HepG2 (cell line): ENCODE data around the gene CUTC. TPM values are rescaled to one million over a fixed set of nuclear protein-coding genes. Genes with fewer than 3 reads are reported as not detected.

ENCODE experiments used
- ATAC-seq: fragments of 200-7000 bp; cut with Tn5 transposase; 3 replicates; pipeline ENCODE4 v1.9.1; 2020; ENCODE audit warnings: mild to moderate bottlenecking, moderate library complexity
- BruUV-seq: library from RNA; stranded (reverse); fragments of 400-500 nt; replicated peaks from 2 replicates; lab custom pipeline; 2021; lab: Mats Ljungman, UMichigan
- CTCF ChIA-PET: fragments of 300-600 bp; formaldehyde crosslinking; extraction: SDS; loops from one replicate; lab custom pipeline; 2021; ENCODE audit warnings: low total read pairs, inconsistent platforms, low intra/inter-chr PET ratio; lab: Yijun Ruan, JAX
- POLR2A ChIA-PET: fragments of 350-600 bp; sonication (Branson Sonifier 250); formaldehyde crosslinking; loops from one replicate; lab custom pipeline; 2020; ENCODE audit warnings: antibody characterized with exemption, inconsistent platforms; lab: Yijun Ruan, JAX
- DNase-seq: peaks from one replicate; pipeline ENCODE4 v3.0.0-alpha.2; 2015; ENCODE audit warnings: low spot score
- FAIRE-seq: peaks from 3 replicates; lab custom pipeline; 2011; peaks lifted over from hg19 to GRCh38; lab: Jason Lieb, UNC
- H2AFZ ChIP-seq: one replicate; pipeline ENCODE4 v1.6.1; 2011; ENCODE audit warnings: low read length, inconsistent platforms
- H3K27ac ChIP-seq: fragments of 300-600 bp; 3 replicates; pipeline ENCODE4 v1.8.0; 2011; ENCODE audit warnings: mixed run types, mild to moderate bottlenecking, mixed read lengths, low read length, inconsistent platforms; ENCODE audit not compliant: insufficient read depth; ENCODE audit errors: extremely low read length
- H3K27me3 ChIP-seq, 2 experiments: fragments of 200-600 bp in 1 of 2; 2 replicates in 1 of 2; 3 replicates in 1 of 2; pipeline versions ENCODE4 v1.6.0 to v1.8.0; 2011; ENCODE audit warnings: low read length in 2 of 2, mild to moderate bottlenecking in 2 of 2, moderate library complexity in 2 of 2, inconsistent platforms in 1 of 2; ENCODE audit not compliant: insufficient read depth in 2 of 2, control insufficient read depth in 1 of 2
- H3K36me3 ChIP-seq, 2 experiments: fragments of 200-600 bp in 1 of 2; replicated peaks in 1 of 2; 2 replicates in 1 of 2; 3 replicates in 1 of 2; pipeline versions ENCODE4 v1.5.1 to v1.8.0; 2011; ENCODE audit warnings: low read length in 2 of 2, inconsistent platforms in 1 of 2; ENCODE audit not compliant: insufficient read depth in 2 of 2, control insufficient read depth in 1 of 2
- H3K4me1 ChIP-seq: 2 replicates; pipeline ENCODE4 v1.5.1; 2012; ENCODE audit warnings: low read length, inconsistent platforms; ENCODE audit not compliant: insufficient read depth
- H3K4me2 ChIP-seq: 2 replicates; pipeline ENCODE4 v1.6.0; 2011; ENCODE audit warnings: low read depth, low read length, inconsistent platforms
- H3K4me3 ChIP-seq, 3 experiments: fragments of 200-600 bp in 1 of 3; sonication (generic), shearing (Covaris generic) in 1 of 3; replicated peaks in 1 of 3; 2 replicates each; pipeline ENCODE4 v1.5.1; 2011 to 2016; ENCODE audit warnings: low read length in 3 of 3, inconsistent platforms in 2 of 3, low read depth in 2 of 3, mild to moderate bottlenecking in 2 of 3, control low read depth in 1 of 3, mixed read lengths in 1 of 3; ENCODE audit not compliant: insufficient read depth in 1 of 3
- H3K79me2 ChIP-seq: one replicate; pipeline ENCODE4 v1.6.1; 2011; ENCODE audit warnings: low read length, inconsistent platforms; ENCODE audit not compliant: insufficient read depth
- H3K9ac ChIP-seq: 2 replicates; pipeline ENCODE4 v1.6.0; 2011; ENCODE audit warnings: mild to moderate bottlenecking, low read depth, low read length, inconsistent platforms; ENCODE audit not compliant: insufficient read depth
- H3K9me3 ChIP-seq: 2 replicates; pipeline ENCODE4 v1.5.1; 2012; ENCODE audit warnings: mild to moderate bottlenecking, low read length
- H4K20me1 ChIP-seq: 2 replicates; pipeline ENCODE4 v1.6.0; 2011; ENCODE audit warnings: inconsistent platforms, mild to moderate bottlenecking, low read length, moderate library complexity; ENCODE audit not compliant: insufficient read depth
- BORCS8-MEF2B ChIP-seq: sonication (generic); formaldehyde crosslinking; IDR thresholded peaks from 2 replicates; pipeline ENCODE4 v1.8.0; 2022; ENCODE audit warnings: mild to moderate bottlenecking, missing genetic modification reagents
- EP300 ChIP-seq, 3 experiments: sonication (generic) in 1 of 3; formaldehyde crosslinking in 1 of 3; IDR thresholded peaks; 2 replicates each; pipeline versions ENCODE4 v1.5.1 to v1.6.1; 2011 to 2020; ENCODE audit warnings: low read depth in 2 of 3, low read length in 2 of 3, borderline replicate concordance in 1 of 3, improper control_type of control experiment in 1 of 3, mild to moderate bottlenecking in 1 of 3, missing genetic modification reagents in 1 of 3, moderate library complexity in 1 of 3
- FOSL1 ChIP-seq: sonication (generic); formaldehyde crosslinking; IDR thresholded peaks from 2 replicates; pipeline ENCODE4 v1.9.0; 2021; ENCODE audit warnings: missing genetic modification reagents, borderline replicate concordance
- GTF3A ChIP-seq: sonication (generic); formaldehyde crosslinking; conservative IDR thresholded peaks from 2 replicates; pipeline ENCODE4 v1.4.0; 2020; ENCODE audit warnings: mild to moderate bottlenecking, missing genetic modification reagents
- KDM5A ChIP-seq: fragments of 200-600 bp; sonication (generic); IDR thresholded peaks from 2 replicates; pipeline ENCODE4 v1.7.0; 2018; ENCODE audit warnings: antibody characterized with exemption, mild to moderate bottlenecking, low read length, borderline replicate concordance
- NAIF1 ChIP-seq: sonication (generic); formaldehyde crosslinking; IDR thresholded peaks from 2 replicates; pipeline ENCODE4 v1.5.0; 2020; ENCODE audit warnings: mild to moderate bottlenecking, missing genetic modification reagents, borderline replicate concordance
- NFE2L2 ChIP-seq: fragments of 150-350 bp; IDR thresholded peaks from 2 replicates; pipeline ENCODE4 v1.6.1; 2014; ENCODE audit warnings: low read length
- PAXIP1 ChIP-seq: sonication (generic); formaldehyde crosslinking; conservative IDR thresholded peaks from 2 replicates; pipeline ENCODE4 v1.4.0; 2020; ENCODE audit warnings: mild to moderate bottlenecking, missing genetic modification reagents, moderate library complexity
- RERE ChIP-seq: IDR thresholded peaks from 2 replicates; pipeline ENCODE4 v1.6.1; 2016; ENCODE audit warnings: low read depth, missing genetic modification reagents, missing compliant biosample characterization
- SAP130 ChIP-seq: IDR thresholded peaks from 2 replicates; pipeline ENCODE4 v1.6.1; 2016; ENCODE audit warnings: low read depth
- SOX5 ChIP-seq: IDR thresholded peaks from 2 replicates; pipeline ENCODE4 v1.6.1; 2016; ENCODE audit warnings: borderline replicate concordance
- ZNF143 ChIP-seq: sonication (generic); formaldehyde crosslinking; IDR thresholded peaks from 2 replicates; pipeline ENCODE4 v1.4.0; 2020; ENCODE audit warnings: missing genetic modification reagents
- ZNF841 ChIP-seq: sonication (generic); formaldehyde crosslinking; IDR thresholded peaks from 2 replicates; pipeline ENCODE4 v1.8.1; 2023; ENCODE audit warnings: missing genetic modification reagents, borderline replicate concordance
- in situ Hi-C: cut with HindIII; loops from 2 replicates; pipeline ENCODE4 v1.10.0; 2017; ENCODE audit warnings: low pct_unique_long_range_greater_than_20kb; ENCODE audit not compliant: extremely low pct_ligation_motif_present
- intact Hi-C: fragments of 100-400 bp; cut with micrococcal nuclease; formaldehyde crosslinking; loops from one replicate; pipeline ENCODE4 v1.10.0; 2022; ENCODE audit not compliant: unreplicated experiment
- polyA plus RNA-seq, 8 experiments: library from polyadenylated mRNA; depleted of rRNA in 3 of 8; stranded (reverse) in 7 of 8; unstranded in 1 of 8; fragments of >200 nt; fragmentation: Illumina TruSeq in 4 of 8; extraction: Trizol in 4 of 8; gene quantifications; 2 replicates each; pipeline versions ENCODE4 v1.2.1 to v1.2.3, GENCODE V29; 2011 to 2016; ENCODE audit warnings: low read depth in 4 of 8, missing spikeins in 1 of 8, mixed read lengths in 1 of 8; ENCODE audit not compliant: insufficient read depth in 1 of 8
- total RNA-seq, 5 experiments: library from RNA; depleted of rRNA; stranded (reverse); fragments of >200 nt; fragmentation: Illumina TruSeq; extraction: Trizol; gene quantifications; 2 replicates each; pipeline ENCODE4 v1.2.3, GENCODE V29; 2016; ENCODE audit warnings: low read depth in 1 of 5

The CUTC gene
- total and polyA plus RNA-seq, 2 of the 13 experiments (the other 11 are each of a cell fraction or from before 2014, with no cell fraction given): 22.3 to 25.8 TPM

GRCh38 chr10:99775850-99776249, 43.8 kb downstream of the CUTC start:
- ATAC-seq: peak; percentile 71
- Histone ChIP-seq H3K4me3 (no peak overlapping the region), H3K9me3 (no peaks in the 10 kb centered on the region), H3K36me3 (no peaks in the 10 kb centered on the region), H3K27me3 (no peaks in the 10 kb centered on the region), H3K9ac (no peak overlapping the region), H3K4me1 (peaks cover 69% of the 10 kb centered on the region), H3K27ac (peak overlapping the region; percentile 66), H3K79me2 (no peaks in the 10 kb centered on the region), H3K4me2 (peak overlapping the region; percentile 21; the same call in 1 of the 2 replicates), H4K20me1 (no peaks in the 10 kb centered on the region), H2AFZ (no peak overlapping the region)
- ChIA-PET CTCF (no interaction called here), POLR2A (interaction anchor here (1.3 to 1.8 kb wide), 2 partner anchors 21 to 43 kb away, joined by 3 to 6 read pairs; partner anchors contain the start of genes COX15 and CUTC)
- intact Hi-C loops (no loop called here), in situ Hi-C loops (no loop called here)
- no TSS peak for BruUV-seq
- FAIRE-seq: peak; percentile 83
- DNase-seq: peak; percentile 86
- peak; percentile 40; the same call in 1 of the 2 replicates for TF ChIP-seq SAP130
- TF ChIP-seq FOSL1 (CRISPR knock-in tag): peak; percentile 69; the same call in 1 of the 2 replicates
- no peak for TF ChIP-seq NAIF1 (CRISPR knock-in tag)
- TF ChIP-seq ZNF143 (CRISPR knock-in tag): no peak
- TF ChIP-seq KDM5A: no peak
- TF ChIP-seq ZNF841: no peak
- no peak for TF ChIP-seq GTF3A (CRISPR knock-in tag)
- peak in 1 of 2 experiments; percentile 75; a peak in 2 of 4 replicates for TF ChIP-seq EP300 (IDR thresholded peaks at IDR 0.05; ENCODE audit: low read depth in 2 of 2, low read length in 2 of 2)
- TF ChIP-seq EP300 (CRISPR knock-in tag; IDR thresholded peaks at IDR 0.05; ENCODE audit: borderline replicate concordance): peak; percentile 32; the same call in 1 of the 2 replicates
- no peak; the same call in none of the 2 replicates for TF ChIP-seq PAXIP1
- TF ChIP-seq SOX5 (CRISPR knock-in tag): peak; percentile 27; the same call in 1 of the 2 replicates
- TF ChIP-seq BORCS8-MEF2B (CRISPR knock-in tag): no peak
- TF ChIP-seq RERE: no peak
- peak; percentile 90 for TF ChIP-seq NFE2L2
